HL-60/S4 treated with retinoic acid at 250 ng/mL for 4 days and 3 days (cell line): ENCODE results near the gene MSH5.
"Not testable (repeated sequence)": the region's sequence is repeated elsewhere in the genome, so short reads cannot be mapped to it uniquely, and the experiment has no call there.

ENCODE experiments used
- in situ Hi-C: fragments of 300-500 bp; cut with MboI; formaldehyde crosslinking; loops from 2 replicates; pipeline ENCODE4 v1.7.0; 2022; ENCODE audit warnings: low sequenced_read_pairs

MSH5 gene

GRCh38 chr6:31776989-31777666, 37.3 kb downstream of the MSH5 start, which contains the start of gene VWA7:
TSS of gene VWA7 (minus strand) at chr6:31777328. CDS start at chr6:31776779, 549 bp downstream.
- in situ Hi-C loops = no loop called here

DNA sequence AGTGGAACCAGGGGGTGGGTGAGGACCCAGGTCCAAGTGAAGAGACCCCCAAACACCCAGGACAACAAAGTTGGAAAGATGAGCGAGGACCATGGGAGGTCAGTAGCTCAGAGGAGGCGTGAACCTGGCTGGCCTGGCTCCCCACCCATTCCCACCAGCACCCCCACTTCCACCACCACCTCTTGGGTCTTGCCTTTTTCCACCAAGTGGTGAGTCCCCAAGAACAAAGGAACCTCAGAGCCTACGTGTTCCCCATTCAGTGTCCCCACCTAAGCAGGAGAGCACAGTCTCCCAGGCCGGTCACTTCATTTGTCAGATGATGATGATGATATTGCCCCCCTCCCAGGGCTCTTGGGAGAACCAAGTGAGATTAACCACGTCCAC, 37.9 kb downstream of the MSH5 start:
- in situ Hi-C loops = no loop called here

DNA sequence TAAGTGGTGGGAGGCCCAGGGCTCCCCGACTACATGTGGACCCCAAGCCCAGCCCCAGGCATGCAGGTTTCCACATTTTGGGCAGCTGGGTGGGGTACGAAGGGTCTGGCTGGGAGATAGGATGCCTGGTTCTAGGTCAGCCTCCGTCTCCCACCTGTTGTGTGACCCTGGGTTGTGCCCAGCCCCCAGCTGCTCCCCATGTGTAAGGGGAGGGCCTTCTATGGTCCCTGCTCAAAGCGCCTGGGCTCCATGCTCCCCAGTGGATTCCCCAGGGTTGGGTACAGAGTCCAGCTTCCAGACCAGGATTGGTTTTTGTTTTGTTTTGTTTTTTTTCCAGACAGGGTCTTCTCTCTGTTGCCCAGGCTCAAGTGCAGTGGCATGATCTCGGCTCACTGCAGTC, 38.4 kb downstream of the MSH5 start:
- in situ Hi-C loops = no loop called here

GRCh38 chr6:31778999-31779885, 39.4 kb downstream of the MSH5 start:
- in situ Hi-C loops = no loop called here

GRCh38 chr6:31779908-31780307, 40.1 kb downstream of the MSH5 start:
- in situ Hi-C loops = no loop called here

- in situ Hi-C loops = no loop called here
These were observed 40.9 kb downstream of the MSH5 start for GRCh38 chr6:31780507-31781243.

DNA sequence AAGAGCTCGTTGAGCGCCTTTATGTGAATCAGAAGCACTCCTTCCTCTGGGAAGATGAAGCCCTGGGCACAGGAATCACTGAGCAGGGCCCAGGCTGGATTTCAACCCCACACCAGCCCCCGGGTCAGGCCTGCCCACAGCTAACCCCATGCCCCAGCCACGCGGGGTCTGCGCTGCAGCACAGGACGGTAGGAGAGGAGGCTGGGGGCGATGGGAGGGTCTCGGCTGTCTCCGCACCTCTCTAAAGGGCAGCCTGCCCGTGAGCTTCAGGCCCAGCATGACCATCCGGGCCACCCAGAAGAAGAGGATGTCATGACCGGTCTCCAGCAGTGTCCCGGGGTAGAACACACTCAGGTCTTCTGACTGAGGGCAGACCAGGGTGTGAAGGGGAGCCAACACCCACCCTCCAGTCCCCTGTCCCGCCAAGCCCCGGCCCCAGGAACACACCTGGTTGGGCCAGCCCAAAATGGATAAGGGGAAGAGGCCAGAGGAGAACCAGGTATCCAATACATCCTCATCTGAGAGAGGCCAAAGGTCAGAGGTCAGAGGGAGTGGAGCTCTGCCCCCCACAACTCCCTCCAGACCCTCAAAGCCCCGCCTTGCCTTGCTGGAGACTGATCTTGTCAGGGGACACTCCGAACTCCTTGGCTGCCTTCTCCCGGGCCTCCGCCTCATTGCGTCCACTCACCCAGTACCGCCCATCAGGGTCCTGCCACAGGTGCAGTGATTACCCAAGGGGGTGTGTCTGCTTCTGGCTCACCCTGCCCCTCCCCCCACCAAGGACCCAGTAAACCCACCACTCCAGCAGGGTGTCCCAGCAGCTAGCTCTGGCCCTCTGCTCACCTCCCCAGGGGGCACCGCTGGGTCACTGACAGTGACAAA, 41.7 kb downstream of the MSH5 start:
- in situ Hi-C loops = no loop called here

- in situ Hi-C loops = no loop called here
These were observed 42.5 kb downstream of the MSH5 start for GRCh38 chr6:31782126-31782855.

GRCh38 chr6:31784098-31784925, 44.5 kb downstream of the MSH5 start:
- in situ Hi-C loops = no loop called here

DNA sequence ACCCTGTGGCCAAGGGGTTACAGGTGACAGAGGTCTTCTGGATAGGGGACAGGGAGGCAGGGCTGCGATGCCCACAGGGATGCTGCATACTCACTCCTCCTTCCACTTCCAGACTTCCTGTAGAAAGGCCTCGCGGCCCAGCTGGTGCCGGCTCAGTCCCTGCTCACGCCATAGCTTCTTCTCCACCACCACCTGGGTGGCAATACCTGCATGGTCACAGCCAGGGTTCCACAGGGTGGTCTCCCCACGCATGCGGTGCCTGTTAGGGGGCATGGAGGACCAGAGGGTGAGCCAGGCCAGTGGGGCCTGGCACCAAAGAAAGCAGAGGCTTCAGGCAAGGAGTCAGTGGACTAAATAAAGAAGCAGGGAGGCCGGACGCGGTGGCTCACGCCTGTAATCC, 45.7 kb downstream of the MSH5 start:
- in situ Hi-C loops = no loop called here

DNA sequence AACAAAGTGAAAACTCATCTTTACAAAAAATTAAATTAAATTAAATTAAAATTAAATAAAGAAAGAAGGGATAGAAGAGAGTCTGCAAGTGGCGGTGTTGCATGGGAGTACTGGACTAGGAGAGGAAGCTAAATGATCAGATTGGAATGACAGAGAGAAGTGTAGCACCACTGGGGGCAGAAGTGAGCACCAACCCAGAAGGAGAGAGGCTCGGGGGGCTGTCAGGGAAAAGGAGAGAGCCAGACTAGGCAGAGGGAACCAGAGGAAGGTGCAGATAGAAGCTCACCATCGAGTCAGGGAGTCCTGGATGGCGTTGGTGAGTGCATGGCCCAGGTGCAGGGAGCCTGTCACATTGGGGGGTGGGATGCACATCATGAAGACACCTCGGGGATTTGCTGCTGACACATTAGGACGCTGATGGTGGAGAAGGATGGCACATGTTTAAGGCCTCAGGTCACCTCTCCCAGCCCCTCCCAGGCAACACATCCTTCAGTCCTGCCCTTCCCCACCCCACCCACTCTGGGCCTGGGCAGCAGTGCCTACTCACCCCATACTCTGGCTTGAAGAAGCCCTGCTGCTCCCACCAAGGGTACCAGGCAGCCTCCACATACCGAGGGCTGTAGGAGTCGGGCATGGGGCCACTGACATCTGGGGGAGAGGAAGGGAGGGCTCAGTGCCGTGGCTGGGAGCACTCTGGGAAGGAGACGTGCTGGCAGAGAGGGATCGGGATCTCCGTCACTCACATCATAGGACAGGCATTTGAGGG, 51.7 kb downstream of the MSH5 start:
- in situ Hi-C loops = no loop called here

GRCh38 chr6:31792090-31792374, 52.2 kb downstream of the MSH5 start:
- in situ Hi-C loops = no loop called here

- in situ Hi-C loops = no loop called here
These were observed 53.0 kb downstream of the MSH5 start for GRCh38 chr6:31792761-31793171.

DNA sequence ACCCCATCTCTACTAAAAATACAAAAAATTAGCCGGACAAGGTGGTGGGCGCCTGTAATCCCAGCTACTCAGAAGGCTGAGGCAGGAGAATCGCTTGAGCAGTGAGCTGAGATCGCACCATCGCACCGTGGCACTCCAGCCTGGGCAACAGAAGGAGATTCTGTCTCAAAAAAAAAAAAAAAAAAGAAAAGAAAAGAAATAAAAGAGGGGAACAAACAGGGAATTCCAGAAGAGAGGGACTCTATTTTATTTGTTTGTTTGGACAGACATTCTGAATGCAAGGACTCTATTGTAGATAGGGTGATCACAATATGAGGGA, 54.1 kb downstream of the MSH5 start:
- in situ Hi-C loops = not testable (repeated sequence)

DNA sequence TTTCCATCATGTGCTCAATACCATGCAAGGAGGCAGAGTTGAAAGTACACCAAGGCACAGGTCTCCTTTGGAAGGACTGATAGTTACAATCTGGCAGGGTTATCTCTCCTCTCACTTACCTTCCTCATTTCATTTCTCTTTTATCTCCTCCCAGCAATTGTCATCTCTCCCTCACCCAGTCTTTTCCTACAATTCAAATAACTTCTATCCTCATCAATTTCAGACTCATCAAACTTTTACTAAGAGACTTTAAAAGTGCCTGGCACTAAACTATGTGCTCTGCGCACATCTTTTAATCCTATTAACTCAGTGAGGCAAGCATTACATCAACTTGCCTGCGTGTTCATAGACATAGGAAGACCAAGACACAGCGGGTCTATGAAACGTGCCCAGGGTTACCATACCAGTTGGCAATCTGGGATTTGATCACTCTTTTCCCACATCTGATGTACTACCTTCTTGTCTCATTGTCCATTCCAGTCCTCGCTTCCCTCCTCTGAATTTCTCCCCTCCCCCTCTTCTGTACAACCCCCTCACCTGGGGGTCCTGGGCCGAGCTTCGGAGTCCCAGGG, 54.6 kb downstream of the MSH5 start:
- in situ Hi-C loops = no loop called here

DNA sequence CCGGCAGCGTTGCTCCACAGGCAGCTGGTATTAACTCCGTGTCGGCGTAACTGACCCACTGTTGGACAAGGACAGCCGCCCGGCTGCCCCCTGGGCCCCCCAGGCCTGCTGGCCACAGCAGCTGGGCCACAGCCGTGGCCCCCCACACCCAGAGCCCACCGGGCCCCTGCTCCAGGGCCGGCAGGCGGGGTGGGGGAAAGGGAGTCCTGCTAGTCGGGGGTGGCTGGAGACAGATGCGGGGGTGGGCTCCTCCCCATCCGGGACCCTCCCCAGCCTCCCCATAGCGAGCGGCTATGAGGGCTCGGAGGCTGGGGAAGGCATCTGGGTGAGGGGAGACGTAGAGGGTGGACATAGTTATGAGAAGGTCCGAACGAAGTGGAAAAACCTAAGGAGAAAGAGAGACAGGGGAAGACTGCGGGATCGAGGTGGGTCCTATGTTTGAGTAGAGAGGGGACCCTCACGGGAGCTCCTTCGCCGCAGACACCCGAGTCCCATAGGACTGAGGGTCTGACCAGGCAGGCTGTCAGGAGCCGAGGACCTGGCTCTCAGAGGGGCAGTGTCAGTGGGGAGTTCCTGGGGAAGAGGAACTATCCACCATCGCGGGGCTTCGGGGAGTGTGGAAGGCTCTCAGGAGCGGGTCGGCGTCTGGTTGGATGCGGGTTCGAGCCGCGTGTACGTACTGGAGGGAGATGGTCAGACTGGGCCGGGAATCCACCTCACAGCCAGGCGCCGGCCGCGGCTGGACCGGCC, 55.2 kb downstream of the MSH5 start:
- in situ Hi-C loops = no loop called here

DNA sequence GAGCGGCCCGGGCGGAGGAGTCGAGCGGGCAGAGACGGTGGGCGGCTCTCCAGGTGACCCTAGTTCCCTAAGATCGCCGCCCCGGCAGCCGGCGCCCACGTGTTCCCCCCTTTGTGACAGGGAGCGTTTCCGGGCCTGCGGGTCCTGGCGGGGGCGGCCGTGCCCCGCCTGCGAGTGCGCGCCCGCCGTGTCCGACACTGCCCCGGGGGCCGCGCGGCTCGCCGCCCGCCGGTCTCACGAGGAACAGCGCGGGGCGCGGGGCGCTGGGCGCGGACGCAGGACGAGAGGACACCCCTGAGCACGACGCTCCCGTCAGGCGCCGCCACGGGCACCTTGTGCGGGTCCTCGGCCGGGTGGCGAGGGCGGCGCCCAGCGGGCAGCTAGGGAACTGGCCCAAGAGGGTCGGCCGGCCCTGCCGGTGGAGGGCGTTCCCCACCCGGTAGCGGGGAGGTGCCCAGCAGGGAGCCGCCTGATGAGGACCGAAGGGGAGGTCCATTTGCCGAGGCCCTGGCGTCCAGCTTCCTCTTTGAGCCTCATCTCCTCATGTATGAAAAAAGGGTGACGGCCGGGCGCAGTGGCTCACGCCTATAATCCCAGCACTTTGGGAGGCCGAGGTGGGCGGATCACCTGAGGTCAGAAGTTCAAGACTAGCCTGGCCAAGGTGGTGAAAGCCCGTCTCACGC, 56.0 kb downstream of the MSH5 start, which contains the start of gene VARS1:
Gene VARS1, minus strand, starts transcription at position 137 of the 683 bp plus-strand sequence. CDS start 535 bp downstream, outside the sequence.
- in situ Hi-C loops = no loop called here
